ENCODE results near the gene LRRC37A. TPM values are rescaled to one million over a fixed set of nuclear protein-coding genes. Genes with fewer than 3 reads are reported as not detected.

LRRC37A gene
- total and polyA plus RNA-seq, 9 of the 15 experiments (the other 6 are each of a cell fraction or from before 2014, with no cell fraction given) = 0.14 to 3.1 (median 1.8) TPM

GRCh38 chr17:46266656-46267544, 28.0 kb upstream of the LRRC37A start (continued):
- TF ChIP-seq ZBTB11 (CRISPR knock-in tag; IDR thresholded peaks at IDR 0.05) (peak in 1 of 3 experiments; percentile 94; a peak in 2 of 6 replicates), ATF1 (CRISPR knock-in tag; IDR thresholded peaks at IDR 0.05) (no peak), ATF1 (tag; IDR thresholded peaks at IDR 0.05) (peak; percentile 65), PRPF4 (IDR thresholded peaks at IDR 0.05; ENCODE audit: insufficient read depth, low read depth, low read length, poor library complexity, severe bottlenecking) (no peak), SREBF1 (IDR thresholded peaks at IDR 0.05; ENCODE audit: borderline replicate concordance, low read depth, low read length) (no peak), ZNF318 (IDR thresholded peaks at IDR 0.05; ENCODE audit: borderline replicate concordance in 1 of 2, low read depth in 1 of 2) (no peak), SP2 (IDR thresholded peaks at IDR 0.05; ENCODE audit: extremely low read depth, low read depth, low read length, poor library complexity, severe bottlenecking) (no peak), IRF9 (tag; IDR thresholded peaks at IDR 0.05) (no peak), NCOR1 (IDR thresholded peaks at IDR 0.05) (no peak)

Data from K562 (cell line).